HG03378 (cell line): ENCODE results near the gene NKD1.

Source experiments
- ATAC-seq: cut with Tn5 transposase; IDR thresholded peaks from one replicate; pipeline ENCODE4 v1.9.1; 2021; ENCODE audit warnings: mild to moderate bottlenecking, moderate library complexity; ENCODE audit not compliant: unreplicated experiment

Gene NKD1

DNA sequence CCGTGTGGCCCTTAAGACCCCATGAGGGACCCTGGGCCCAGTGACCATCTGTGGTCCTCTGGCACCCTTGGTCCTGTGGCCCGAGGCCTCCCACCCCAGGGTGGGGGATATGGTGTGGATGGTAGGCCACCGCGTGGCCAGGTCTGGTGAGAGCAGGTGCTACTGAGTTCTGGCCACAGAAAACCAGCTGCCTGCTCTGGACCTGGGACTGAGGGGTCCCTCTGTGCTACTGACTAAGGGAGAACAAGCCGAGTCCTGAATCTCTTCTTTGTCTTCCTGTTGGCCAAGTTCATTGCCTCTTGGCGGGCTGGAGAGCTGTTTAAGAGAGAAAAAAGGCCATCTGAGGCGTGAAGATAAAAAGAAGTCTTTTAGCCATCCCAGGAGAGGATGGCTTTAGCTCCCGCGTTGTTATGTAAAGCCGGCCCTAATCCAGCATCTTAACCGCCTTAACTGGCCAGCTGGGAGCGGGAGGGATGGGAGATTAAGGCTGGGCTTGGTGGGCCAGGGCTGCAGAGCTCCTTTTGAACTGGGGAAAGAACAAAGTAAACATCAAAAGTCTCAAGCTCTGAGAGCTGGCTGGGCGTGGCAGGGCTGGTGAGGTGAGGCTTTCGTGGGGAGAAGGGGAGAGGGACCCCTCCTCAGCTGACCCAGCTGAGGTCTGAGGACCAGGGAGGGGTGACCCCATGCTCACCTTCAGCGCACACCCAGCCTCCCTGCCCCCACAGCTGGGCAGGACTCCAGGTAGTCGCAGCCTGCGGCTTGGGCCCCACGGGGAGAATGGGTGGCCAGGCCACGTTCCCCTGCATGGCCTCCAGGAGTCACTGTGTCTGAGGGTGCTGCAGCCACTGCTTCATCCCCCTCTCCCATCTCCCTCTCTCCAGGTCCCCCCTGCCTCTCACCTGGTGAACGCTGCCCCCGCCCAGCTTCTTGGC is 62.4 kb downstream of the NKD1 start:
- ATAC-seq: no peak

DNA sequence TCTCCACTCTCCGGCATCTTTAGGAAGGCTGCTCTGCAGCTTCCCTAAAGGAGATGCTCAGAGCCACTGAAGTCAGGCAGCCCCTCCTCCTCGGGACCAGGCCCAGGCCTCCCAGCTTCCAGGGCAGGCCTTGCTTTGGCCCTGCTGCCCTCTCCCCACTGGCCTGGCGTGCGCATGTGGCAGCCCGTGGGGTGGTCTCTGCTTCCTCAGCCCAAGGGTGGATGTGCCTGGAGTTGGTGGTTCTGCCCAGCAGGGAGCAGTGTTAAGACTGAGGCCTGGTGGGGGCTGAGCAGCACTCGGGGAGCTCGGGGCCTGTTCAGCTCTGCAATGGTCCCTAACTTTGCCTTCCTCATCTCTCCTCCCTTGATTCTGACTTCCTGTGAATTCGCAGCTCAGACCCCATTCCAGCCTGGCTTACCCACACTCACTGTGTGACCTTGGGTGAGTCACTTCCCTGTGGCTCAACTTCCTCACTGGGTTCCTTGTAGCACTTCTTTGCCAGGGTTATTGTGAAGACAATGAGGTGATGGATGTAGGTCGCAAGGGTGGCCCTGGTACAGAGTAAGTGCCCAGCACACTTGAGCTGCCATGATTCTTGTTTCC is 63.2 kb downstream of the NKD1 start:
- ATAC-seq: no peak

DNA sequence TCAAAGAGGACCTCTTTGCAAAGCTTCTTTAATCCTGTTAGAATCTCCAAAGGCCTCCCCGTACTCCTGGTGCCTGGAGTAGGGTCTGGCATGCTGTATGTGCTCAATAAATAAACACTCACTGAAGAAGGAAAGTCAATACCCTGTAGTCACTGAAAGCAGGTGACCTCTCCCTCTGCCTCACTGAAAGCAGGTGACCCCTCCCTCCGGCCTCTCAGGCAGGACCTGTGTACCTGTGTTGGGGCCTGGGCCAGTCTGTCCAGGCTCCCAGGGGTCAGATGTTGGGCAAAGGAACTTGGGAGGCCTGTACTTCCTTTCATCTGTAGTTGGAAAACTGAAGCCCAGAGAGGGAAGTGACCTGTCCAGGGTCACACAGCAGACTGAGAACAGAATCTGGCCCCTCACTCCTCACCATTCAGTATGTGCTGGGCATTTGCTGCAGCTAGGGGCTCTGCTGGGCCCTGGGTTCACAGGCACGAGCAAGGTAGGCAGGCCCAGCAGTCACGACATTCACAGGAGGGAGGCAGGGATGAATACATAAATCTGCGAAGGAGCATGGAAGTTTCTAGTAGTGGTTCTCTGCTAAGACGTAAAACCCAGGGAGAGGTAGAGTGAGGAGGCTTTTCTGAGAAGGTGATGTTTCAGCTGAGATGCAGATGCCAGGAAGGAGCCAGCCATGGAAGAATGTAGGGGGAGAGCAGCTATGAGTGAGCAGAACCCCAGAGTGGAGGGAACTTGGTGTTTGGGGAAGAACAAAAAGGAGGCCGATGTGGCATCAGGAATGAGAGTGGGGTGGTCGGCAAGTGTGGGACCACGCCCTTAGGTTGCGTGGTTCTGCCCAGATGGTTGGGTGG is 64.0 kb downstream of the NKD1 start:
- ATAC-seq: no peak

DNA sequence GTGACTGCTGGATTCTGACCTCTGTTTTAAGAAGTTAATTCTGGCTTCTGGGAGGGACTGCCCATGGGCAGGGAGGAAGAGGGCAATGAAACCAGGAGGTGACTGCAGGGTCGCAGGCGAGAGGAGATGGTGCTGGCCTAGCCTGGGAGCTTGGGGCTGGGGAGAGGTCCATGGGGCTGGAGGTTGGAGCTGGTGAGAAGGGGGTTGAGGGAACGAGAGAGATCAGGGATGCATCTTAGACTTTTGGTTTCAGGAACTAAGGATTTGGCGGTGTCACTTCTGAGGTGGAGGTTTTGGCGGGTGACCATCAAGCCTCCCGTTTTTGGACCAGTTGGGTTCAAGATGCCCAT is 64.6 kb downstream of the NKD1 start:
- ATAC-seq: no peak

DNA sequence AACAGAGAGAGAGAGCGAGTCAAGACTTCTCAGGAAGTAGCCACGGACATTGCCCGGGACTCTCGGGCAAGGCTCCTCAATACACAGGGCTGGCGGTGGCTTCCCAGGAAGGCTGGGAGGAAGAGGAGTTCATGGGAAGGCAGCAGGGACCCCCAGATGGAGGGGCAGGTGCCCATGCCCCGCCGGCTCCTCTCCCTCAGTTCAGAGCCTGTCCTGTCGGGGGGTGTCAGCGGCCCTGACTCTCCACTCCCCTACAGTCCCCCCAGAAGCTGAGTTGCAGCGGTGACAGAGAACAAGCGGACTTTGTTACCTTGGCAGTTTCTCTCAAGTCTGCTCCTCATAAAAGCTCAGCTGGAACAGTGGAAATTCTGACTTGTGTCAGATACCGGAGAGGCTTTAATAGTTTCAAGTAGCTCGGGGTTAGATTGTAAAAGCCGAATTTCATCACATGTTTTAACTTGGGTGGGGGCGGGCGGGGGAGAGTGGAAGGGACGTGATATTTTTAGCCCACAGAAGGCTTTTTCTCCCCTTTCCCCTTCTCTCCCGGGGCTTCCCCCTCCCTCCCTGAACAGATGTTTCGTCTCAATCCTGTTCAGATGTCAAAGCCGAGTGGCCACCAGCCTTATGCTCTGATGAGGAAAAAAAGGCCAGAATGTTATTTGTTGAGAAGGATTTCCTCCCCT is 65.2 kb downstream of the NKD1 start:
- ATAC-seq: no peak

DNA sequence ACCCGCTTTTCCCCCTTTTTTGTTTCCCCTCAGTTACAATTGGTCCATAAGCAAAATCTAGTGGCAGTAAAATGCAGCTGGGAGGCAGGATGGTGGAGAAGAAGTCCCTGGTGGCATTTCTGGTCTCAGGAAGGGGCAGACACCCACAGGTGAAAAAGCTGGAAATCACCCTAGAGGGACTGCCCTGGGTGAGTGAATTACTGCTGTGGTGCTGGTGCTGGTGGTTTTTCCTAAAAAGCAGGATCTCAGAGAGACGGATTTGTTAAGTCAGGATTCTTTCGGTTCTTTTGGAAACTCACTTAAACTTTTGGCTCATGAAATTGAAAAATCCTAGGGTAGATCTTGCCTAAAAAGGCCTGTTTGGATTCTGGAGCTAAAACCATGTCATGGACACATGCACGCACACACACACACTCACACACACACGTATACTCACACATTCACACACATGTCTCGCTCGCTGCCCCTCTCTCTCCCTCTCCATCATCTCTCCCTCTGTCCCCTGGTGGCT is 65.8 kb downstream of the NKD1 start:
- no peak for ATAC-seq

DNA sequence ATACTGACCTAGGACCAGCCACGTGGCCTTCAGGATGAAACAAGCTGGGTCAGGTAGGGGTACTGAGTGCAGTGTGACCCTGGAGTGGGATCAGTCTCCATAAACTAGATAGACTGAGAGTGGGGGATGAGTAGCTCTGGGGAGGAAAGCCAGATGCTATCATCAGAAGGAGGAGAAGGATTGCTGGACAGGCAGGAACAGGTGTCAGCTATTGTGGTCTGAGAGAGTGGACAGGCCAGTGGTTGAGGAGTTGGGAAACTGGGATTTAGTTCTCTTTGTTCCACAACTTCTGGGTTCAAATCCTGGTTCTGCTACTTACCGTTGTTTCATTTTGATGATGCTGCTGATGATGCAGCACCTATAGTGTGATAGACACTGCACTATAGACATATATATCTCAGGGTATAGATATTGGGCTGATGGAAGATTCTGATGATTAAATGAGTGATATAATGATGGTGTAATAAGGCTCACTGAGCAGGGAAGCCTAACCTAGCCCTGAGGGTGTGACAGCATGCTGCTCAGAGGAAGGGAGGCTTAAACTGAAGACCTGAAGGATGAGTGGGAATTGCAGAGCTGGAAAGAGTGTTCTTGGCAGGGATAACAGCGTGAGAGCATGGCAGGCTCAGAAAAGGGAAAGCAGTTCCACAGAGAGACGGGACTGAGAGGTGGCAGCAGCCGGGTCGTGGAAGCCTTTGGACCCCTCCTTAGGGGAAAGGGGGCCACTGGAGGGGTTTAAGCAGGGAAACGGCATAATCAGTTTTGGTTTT is 66.9 kb downstream of the NKD1 start:
- ATAC-seq: no peak

DNA sequence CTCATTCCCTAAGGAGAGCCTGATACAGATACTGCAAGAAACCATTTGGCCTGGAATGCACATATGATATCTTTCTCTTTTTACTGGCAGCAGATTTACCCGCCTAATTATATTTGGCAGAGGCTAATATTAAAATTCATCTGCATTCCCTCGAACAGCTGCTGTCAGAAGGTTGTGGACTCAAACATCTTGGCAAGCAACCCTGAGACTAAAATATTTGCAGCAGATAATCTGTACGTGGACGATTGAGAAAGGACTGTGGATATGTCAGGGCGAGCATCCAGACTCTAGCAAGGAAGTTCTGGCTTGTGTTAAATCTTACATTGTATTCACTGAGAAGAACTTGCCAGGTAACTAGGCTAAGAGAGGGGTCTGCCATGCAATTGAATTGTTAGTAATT is 67.7 kb downstream of the NKD1 start:
- no peak for ATAC-seq

DNA sequence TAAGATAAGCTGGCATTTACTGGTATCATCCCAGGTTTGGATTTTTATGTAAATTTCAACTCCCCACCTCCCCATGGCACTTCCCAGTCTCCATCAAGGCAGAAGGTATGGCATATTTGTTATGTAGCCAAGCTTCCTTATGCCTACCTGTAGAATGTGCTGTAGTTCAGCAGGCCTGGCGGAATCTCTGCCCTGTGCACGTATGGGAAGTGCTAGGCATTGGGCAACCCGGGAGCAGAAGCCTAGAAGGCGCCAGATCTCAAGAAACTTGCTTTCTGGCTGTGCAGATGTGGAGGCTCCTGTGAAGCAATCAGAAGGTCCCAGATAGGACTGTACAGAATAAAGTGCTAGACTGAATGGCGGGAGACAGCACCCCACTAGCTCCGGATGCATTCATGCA is 68.2 kb downstream of the NKD1 start:
- no peak for ATAC-seq

DNA sequence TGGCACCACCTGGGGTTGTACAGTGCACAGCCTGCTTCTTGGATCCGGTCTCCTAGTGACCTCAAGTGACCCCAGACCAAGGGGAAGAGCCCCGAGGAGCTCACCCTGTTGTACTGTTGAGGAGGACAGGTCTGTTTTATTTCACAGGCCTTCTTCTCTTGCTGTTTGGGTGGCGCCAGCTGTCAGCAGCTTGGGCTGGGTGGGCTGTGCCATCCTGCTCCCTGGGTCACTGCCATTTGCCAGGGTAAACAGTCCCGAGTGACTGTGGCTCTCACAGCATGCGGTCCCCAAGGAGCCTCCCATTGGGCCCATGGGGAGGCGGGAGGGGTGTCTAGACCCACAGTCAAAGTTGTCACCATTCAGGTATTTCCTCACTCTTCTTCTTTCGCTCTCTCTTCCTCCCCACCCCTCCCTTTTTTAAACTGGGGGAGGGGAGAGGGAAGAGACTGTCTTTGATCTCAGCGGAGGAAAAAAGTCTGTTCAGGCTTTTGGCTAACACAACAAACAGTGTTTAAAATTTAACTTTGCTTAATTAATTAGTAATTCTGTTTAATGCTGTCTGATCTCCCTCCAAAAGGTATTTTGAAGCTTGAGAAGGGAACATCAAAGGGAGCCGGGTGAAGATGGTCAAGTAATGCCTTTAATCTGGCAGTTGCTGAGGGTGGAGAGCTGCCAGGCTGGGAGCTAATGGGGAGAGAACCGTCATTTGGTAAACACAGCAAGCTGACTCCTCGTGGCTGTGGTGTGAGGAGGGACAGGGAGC is 68.9 kb downstream of the NKD1 start:
- ATAC-seq: no peak

DNA sequence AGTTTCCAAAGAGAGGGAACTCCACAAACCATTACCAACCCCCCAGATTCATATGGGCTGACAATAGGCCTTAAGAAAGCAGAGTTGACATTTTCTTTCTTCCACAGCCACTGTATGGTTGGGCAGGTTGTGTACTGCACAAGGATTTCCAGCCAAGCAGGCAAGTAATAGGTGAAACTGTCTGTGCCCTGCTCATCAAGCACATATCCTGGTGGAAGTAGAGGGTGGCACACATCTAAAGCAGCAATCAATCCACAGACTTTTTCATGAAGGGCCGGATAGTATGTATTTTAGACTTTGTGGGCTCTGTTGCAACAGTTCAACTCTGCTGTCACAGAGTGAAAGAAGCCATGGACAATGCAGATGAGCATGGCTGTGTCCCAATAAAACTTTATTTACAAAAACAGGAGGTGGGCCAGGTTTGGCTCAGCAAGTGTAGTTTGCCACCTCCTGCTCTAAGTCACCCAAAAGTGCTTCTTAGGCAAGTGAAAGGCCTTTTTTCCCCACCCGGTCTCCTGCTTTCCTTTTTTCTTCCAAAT is 69.5 kb downstream of the NKD1 start:
- no peak for ATAC-seq

DNA sequence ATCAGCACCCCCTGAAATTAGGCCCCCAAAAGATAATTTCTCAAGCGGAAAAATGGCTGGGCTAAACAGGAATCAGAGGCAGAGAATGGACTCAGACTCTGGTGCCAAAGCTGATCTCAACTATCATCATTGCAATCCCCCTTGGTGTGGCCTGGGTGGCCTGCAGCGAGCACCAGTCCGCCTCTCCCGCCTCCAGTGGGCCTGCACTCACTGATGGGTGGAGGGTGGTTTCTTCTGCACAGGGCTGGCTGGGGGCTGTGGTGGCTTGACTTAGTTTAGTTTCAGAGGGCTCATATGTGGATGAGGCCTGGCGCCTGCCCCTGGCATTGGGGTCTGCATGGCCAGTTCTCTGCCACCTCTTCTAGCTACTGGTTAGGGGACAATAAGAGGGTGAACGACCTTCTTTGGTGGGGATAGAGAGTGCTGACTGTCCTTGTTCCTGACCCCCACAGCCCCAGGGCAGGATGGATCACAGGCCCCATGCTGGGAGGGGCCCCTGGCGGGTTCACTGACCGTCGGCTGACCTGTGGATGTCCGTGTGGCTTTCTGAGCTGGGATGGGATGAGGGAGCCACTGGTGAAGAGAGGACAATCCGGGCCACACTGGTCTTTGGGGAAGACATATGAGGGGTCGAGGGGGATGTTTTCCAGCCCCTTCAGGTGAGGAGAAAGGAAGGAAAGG is 70.2 kb downstream of the NKD1 start:
- no peak for ATAC-seq

DNA sequence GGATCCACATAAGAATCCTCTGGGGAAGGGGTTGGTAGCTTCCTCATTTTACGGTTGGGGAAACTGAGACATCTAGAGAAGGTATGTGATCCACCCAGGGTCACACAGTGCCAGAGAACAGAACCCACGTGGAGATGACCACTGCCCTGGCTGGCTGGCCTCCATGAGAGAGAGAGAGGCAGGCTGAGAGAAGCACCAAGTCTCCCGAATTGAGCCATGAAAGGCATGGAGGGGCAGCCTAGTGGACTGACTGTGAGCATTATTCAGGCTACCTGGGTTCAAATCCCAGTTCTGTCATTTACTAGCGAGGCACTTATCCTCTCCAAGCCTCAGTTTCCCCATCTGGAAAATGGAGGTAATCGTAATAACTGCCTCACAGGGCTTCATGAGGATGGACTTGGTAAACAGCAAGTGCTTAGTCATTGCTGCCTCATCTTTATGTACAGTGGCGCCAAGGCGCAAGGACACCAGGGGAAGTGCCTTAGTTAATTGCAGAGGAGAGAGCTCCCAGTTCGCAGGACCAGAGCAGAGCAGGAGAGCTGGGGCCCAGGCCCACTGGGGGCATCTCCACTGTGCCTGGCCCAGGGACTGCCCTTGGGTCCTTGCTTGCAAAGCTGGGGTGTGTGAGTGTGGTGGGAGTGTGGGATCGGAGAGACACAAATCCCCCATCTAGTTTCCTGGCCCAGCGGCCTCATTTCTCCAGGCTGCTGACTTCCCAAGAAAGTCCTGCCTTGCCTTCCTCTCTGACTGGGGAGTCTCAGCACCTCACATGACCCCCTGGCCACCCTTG is 71.7 kb downstream of the NKD1 start:
- no peak for ATAC-seq

DNA sequence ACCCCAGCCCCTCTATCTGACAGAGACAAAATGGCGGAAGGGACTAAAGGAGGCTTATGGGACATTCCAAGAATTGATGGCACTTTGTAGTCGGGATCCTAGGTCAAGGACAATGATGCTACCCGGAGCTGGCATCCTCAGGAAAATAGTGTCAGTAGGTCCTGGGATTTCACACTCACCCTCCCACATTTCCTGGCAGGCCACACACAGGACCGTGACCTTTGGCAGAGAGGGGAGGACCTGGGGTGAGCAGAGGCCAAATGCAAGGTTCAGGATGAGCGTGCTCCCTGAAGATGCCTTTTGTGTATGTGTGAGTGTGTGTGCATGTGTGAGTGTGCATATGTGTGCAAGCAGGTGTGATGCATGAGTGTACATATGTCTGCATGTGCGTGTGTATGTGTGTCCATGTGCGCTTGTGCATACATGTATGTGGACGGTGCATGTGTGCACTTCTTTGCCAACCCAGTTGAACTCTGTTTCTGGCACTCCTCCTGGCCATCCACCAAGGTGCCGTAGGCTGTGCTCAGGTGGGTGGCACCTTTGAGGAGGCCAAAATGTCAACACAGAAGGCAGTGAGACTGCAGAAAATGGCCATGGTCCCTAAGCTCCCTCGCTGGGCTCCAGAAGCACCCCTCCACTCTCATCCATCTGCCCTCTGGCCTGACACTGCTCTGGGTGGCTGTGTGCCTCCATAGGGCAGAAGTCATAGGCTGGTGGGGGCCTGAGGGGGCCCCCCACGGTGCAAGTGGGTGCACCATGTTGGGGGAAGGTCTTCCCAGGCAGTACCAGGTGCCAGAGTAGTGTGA is 72.7 kb downstream of the NKD1 start:
- no peak for ATAC-seq

DNA sequence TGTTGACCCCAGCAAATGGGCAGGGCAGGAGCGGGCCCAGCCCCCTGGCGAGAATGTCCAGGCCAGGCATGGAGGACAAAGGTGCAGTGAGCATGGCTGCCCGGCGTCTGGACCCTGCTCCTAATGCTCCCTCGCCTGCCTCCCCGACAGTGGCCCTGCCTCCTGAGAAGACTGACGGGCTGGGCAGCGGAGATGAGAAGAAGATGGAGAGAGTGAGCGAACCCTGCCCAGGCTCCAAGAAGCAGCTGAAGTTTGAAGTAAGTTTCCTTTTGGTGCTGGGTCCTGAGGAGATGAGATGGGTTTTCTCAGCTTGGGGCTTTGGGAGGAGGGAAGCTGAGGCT is 73.2 kb downstream of the NKD1 start:
- ATAC-seq: no peak

DNA sequence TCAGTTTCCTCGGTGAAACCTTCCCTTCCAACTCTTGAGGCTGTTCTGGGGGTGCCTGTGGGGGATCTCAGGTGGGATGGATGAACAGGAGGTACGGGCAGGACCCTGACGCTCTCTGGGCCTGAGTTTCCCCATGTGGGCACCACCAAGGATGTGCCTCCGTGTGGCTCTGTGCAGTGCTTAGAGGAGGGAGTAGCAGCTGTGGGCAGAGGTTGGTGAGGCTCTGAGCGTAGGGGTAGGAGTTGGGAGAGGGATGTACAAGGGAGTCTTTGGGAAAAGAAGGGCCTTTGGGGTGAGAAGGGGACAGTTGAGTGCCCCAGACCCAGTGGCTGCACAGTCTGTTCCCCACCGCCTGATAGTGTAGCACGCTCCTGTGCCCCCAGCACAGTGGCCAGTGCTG is 73.8 kb downstream of the NKD1 start:
- ATAC-seq: no peak
